ENCODE measurements around the gene CPVL. TPM values are rescaled to one million over a fixed set of nuclear protein-coding genes. Genes with fewer than 3 reads are reported as not detected.

Gene CPVL
- polyA plus RNA-seq, 3 donors = 410 to 1,111 (median 1,108) TPM

DNA sequence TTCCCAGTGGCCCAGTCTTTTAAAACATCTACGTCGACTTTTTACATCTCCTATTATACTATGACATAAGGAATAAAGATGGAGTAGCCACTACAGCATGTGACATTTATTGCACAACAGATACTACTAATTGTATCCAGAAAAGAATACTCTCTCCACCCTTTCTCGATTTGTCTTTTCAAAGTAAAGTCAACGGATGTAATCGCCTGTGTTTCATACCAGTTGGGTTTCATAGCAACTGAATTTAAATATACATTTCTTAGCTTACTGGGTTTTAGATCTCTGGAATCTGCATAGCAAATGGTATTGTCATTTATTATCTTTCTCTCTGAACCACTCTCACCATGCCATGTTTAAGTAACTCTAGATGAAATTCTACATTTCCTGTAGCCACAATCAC, 101.8 kb downstream of the CPVL start:
- Histone ChIP-seq H3K79me2 (ENCODE audit: insufficient read depth, low read length) (no peaks in the 10 kb centered on the region), H3K27ac (ENCODE audit: low read depth in 1 of 2, low read length in 2 of 2) (no peak overlapping the region), H3K9ac (ENCODE audit: insufficient read depth, low read length, poor library complexity, severe bottlenecking) (no peak overlapping the region), H3K4me2 (replicated peaks; ENCODE audit: extremely low read depth, low read length, poor library complexity, severe bottlenecking) (no peak overlapping the region), H3K27me3 (ENCODE audit: control insufficient read depth in 2 of 2, insufficient read depth in 2 of 2, low read length in 2 of 2) (no peaks in the 10 kb centered on the region), H2AFZ (ENCODE audit: insufficient read depth, low read depth, low read length, poor library complexity, severe bottlenecking) (no peak overlapping the region), H3K36me3 (replicated peaks in 1 of 2; ENCODE audit: control insufficient read depth in 1 of 2, insufficient read depth in 2 of 2, low read length in 2 of 2) (peaks cover 3 to 73% of the 10 kb centered on the region in 2 donors), H4K20me1 (ENCODE audit: insufficient read depth, low read length) (peaks cover 98% of the 10 kb centered on the region), H3K4me1 (ENCODE audit: control insufficient read depth in 1 of 2, insufficient read depth in 2 of 2, low read length in 2 of 2) (no peaks in the 10 kb centered on the region), H3K9me3 (replicated peaks in 1 of 2; ENCODE audit: control insufficient read depth in 1 of 2, insufficient read depth in 1 of 2, low read length in 2 of 2) (no peaks in the 10 kb centered on the region), H3K4me3 (replicated peaks in 1 of 3; ENCODE audit: low read depth in 2 of 3, low read length in 3 of 3) (no peak overlapping the region)
- DNase-seq = no peak
- WGBS (ENCODE audit: insufficient coverage) = no CpG with 5 or more reads among the region's 5 CpGs
- Mint-ChIP-seq H3K4me3 (no peak overlapping the region), H3K27me3 (ENCODE audit: low read depth in 3 of 3) (peaks cover 0 to 3% (median 1%) of the 10 kb centered on the region in 3 donors), H3K9me3 (peaks cover 0 to 17% (median 0%) of the 10 kb centered on the region in 7 donors), H3K36me3 (peaks cover 65 to 83% of the 10 kb centered on the region in 2 donors), H3K4me1 (peaks cover 3% of the 10 kb centered on the region), H3K27ac (no peak overlapping the region)
- TF ChIP-seq, protein P1, sequence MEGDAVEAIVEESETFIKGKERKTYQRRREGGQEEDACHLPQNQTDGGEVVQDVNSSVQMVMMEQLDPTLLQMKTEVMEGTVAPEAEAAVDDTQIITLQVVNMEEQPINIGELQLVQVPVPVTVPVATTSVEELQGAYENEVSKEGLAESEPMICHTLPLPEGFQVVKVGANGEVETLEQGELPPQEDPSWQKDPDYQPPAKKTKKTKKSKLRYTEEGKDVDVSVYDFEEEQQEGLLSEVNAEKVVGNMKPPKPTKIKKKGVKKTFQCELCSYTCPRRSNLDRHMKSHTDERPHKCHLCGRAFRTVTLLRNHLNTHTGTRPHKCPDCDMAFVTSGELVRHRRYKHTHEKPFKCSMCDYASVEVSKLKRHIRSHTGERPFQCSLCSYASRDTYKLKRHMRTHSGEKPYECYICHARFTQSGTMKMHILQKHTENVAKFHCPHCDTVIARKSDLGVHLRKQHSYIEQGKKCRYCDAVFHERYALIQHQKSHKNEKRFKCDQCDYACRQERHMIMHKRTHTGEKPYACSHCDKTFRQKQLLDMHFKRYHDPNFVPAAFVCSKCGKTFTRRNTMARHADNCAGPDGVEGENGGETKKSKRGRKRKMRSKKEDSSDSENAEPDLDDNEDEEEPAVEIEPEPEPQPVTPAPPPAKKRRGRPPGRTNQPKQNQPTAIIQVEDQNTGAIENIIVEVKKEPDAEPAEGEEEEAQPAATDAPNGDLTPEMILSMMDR (IDR thresholded peaks at IDR 0.05) = no peak
- intact Hi-C loops (cut with micrococcal nuclease) = no loop called here

DNA sequence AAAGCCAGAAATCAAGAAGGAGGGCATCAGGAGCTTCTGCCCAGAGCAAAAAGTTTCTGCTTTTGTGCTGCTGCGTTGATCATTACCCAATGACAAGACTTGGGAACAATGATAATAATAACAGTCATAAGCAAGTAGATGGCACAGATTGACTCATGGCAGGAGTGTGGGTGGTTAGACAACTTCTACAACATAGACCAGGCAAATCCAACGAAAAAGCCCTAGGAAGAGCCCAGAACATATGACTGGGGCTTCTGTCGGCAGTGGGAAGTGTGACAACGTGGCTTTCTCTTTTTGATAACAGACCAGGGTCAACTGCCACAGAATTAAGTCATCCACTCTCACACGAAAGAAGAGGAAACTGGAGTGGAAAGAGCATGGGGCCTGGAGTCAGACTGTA, 102.8 kb downstream of the CPVL start:
- no peaks in the 10 kb centered on the region for H3K27me3 ChIP-seq (ENCODE audit: control insufficient read depth in 2 of 2, insufficient read depth in 2 of 2, low read length in 2 of 2)
- H3K36me3 ChIP-seq (replicated peaks in 1 of 2; ENCODE audit: control insufficient read depth in 1 of 2, insufficient read depth in 2 of 2, low read length in 2 of 2) = peaks cover 3 to 77% of the 10 kb centered on the region in 2 donors
- H3K27ac ChIP-seq (ENCODE audit: low read depth in 1 of 2, low read length in 2 of 2) = no peak overlapping the region
- DNase-seq = no peak
- Mint-ChIP-seq H3K4me3 (no peak overlapping the region), H3K4me1 (peaks cover 3% of the 10 kb centered on the region), H3K27me3 (ENCODE audit: low read depth in 3 of 3) (peaks cover 0 to 3% (median 0%) of the 10 kb centered on the region in 3 donors), H3K27ac (no peak overlapping the region), H3K9me3 (peaks cover 0 to 10% (median 0%) of the 10 kb centered on the region in 7 donors), H3K36me3 (peaks cover 65 to 77% of the 10 kb centered on the region in 2 donors)
- H3K4me3 ChIP-seq (replicated peaks in 1 of 3; ENCODE audit: low read depth in 2 of 3, low read length in 3 of 3) = no peak overlapping the region
- H3K4me2 ChIP-seq (replicated peaks; ENCODE audit: extremely low read depth, low read length, poor library complexity, severe bottlenecking) = no peak overlapping the region
- no peaks in the 10 kb centered on the region for H3K4me1 ChIP-seq (ENCODE audit: control insufficient read depth in 1 of 2, insufficient read depth in 2 of 2, low read length in 2 of 2)
- H3K79me2 ChIP-seq (ENCODE audit: insufficient read depth, low read length) = no peaks in the 10 kb centered on the region
- H2AFZ ChIP-seq (ENCODE audit: insufficient read depth, low read depth, low read length, poor library complexity, severe bottlenecking) = no peak overlapping the region
- H3K9ac ChIP-seq (ENCODE audit: insufficient read depth, low read length, poor library complexity, severe bottlenecking) = no peak overlapping the region
- peaks cover 97% of the 10 kb centered on the region for H4K20me1 ChIP-seq (ENCODE audit: insufficient read depth, low read length)
- intact Hi-C loops (cut with micrococcal nuclease) = no loop called here
- H3K9me3 ChIP-seq (replicated peaks in 1 of 2; ENCODE audit: control insufficient read depth in 1 of 2, insufficient read depth in 1 of 2, low read length in 2 of 2) = no peaks in the 10 kb centered on the region
- WGBS (ENCODE audit: insufficient coverage) = no CpG with 5 or more reads among the region's 5 CpGs
- TF ChIP-seq, protein P1 (IDR thresholded peaks at IDR 0.05) = no peak

All from CD14-positive monocyte (primary cell).